HG03196 (cell line): Measurements from ENCODE around the gene TTC13.

Experiments used
- ATAC-seq: cut with Tn5 transposase; IDR thresholded peaks from one replicate; pipeline ENCODE4 v1.9.1; 2021; ENCODE audit not compliant: unreplicated experiment

Gene TTC13

GRCh38 chr1:230877146-230877923 is 101.3 kb downstream of the TTC13 start:
- no peak for ATAC-seq

GRCh38 chr1:230876660-230877059 is 102.0 kb downstream of the TTC13 start:
- no peak for ATAC-seq

- ATAC-seq, result no peak
Measured at GRCh38 chr1:230875370-230875769, 103.3 kb downstream of the TTC13 start.

- ATAC-seq, result no peak
Measured at GRCh38 chr1:230870916-230871315, 107.7 kb downstream of the TTC13 start.

- no peak for ATAC-seq
Measured at GRCh38 chr1:230869500-230869899, 109.2 kb downstream of the TTC13 start.

- ATAC-seq, result peak; percentile 44
Measured at GRCh38 chr1:230868736-230869385, 109.8 kb downstream of the TTC13 start.

- ATAC-seq, result peak; percentile 67
Measured at GRCh38 chr1:230867903-230868735, 110.5 kb downstream of the TTC13 start, which contains the start of gene C1orf198. C1orf198 (minus strand) TSS chr1:230868521; CDS start chr1:230868512, 9 bp downstream.

- no peak for ATAC-seq
Measured at GRCh38 chr1:230867101-230867902, 111.4 kb downstream of the TTC13 start.

GRCh38 chr1:230866171-230867070 is 112.2 kb downstream of the TTC13 start:
- ATAC-seq, result no peak

- no peak for ATAC-seq
Measured at GRCh38 chr1:230865062-230865817, 113.4 kb downstream of the TTC13 start.

- ATAC-seq, result no peak
Measured at GRCh38 chr1:230864441-230864840, 114.2 kb downstream of the TTC13 start.

GRCh38 chr1:230863449-230863848 is 115.2 kb downstream of the TTC13 start:
- no peak for ATAC-seq

- no peak for ATAC-seq
Measured at GRCh38 chr1:230861970-230862595, 116.6 kb downstream of the TTC13 start.

- ATAC-seq, result no peak
Measured at GRCh38 chr1:230861489-230861888, 117.2 kb downstream of the TTC13 start.

- ATAC-seq, result no peak
Measured at GRCh38 chr1:230860617-230861384, 117.9 kb downstream of the TTC13 start.

GRCh38 chr1:230858918-230859729 is 119.5 kb downstream of the TTC13 start:
- ATAC-seq, result no peak
